Body of pancreas (tissue), 4 donors: ENCODE data around the gene PRMT3.

Experiments
- CTCF ChIP-seq, 7 experiments: fragments of 450-650 bp in 4 of 7; fragments of 200-600 bp in 3 of 7; sonication (generic) in 3 of 7; IDR thresholded peaks; one replicate each; pipeline ENCODE4 v1.5.1; 2016 to 2019; ENCODE audit warnings: antibody characterized with exemption in 7 of 7
- POLR2A ChIP-seq, 3 donors: fragments of 450-650 bp; IDR thresholded peaks; one replicate each; pipeline ENCODE4 v1.6.1; 2016; ENCODE audit warnings: antibody characterized with exemption in 3 of 3, mild to moderate bottlenecking in 2 of 3

GRCh38 chr11:20512869-20513268 lies 125.4 kb downstream of the PRMT3 start:
- TF ChIP-seq CTCF (IDR thresholded peaks at IDR 0.05): no peak
- no peak for TF ChIP-seq POLR2A (IDR thresholded peaks at IDR 0.05)
